C4-2B (cell line): ENCODE data around the gene VAC14.
"Not testable (repeated sequence)": the region's sequence is repeated elsewhere in the genome, so short reads cannot be mapped to it uniquely, and the experiment has no call there.

ENCODE experiments used
- H3K27ac ChIP-seq: fragments of 450-650 bp; 2 replicates; pipeline ENCODE4 v1.5.1; 2017
- ZFX ChIP-seq: fragments of 450-650 bp; IDR thresholded peaks from 2 replicates; pipeline ENCODE4 v1.6.1; 2017
- TF ChIP-seq, protein P1 (sequence below): fragments of 450-650 bp; conservative IDR thresholded peaks from 2 replicates; pipeline ENCODE4 v1.5.1; 2017; ENCODE audit warnings: mild to moderate bottlenecking

Gene VAC14

DNA sequence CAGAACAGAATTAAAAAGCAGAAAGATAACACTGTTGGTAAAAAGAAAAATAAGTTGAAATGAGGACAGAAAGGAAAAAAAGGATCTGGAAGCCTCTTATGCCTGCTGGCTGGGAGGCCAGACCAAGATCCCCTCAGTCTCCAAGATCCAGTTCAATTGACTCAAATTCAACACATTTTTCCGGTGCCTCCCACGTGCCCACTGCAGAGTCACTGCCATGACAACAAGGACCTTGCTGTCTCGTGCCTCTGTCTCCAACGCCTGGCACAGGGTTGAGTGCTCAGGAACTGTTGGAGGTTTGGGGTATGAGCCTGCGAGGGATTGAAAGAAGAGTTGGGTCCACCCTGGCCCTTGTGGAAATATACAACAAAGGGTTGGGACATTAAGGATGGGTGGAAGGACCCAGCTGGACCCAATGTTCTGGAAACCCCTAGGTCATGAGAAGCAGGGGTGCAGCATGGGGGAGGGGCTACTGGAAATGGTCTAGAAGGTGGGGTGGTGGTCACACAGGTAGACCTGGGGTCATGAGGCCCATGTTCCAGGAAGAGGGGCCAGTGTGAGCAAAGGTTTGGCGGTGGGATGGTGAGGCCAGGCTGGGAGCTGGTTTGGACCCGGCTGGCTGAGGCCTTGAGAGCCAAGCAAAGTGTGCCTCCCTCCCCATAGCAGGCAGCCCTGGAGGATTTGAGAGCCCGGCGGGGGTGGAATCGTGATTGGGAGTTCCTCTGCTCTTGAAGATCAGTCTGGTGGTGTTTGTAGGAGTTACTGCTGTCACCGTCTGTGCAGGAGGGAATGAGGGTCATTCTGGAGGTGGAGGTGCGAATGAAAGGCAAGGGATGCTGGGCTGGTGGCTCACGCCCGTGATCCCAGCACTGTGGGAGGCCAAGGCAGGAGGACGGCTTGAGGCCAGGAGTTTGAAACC is 153.3 kb downstream of the VAC14 start:
- H3K27ac ChIP-seq: no peak overlapping the region
- no peak for TF ChIP-seq ZFX
- TF ChIP-seq, protein P1, sequence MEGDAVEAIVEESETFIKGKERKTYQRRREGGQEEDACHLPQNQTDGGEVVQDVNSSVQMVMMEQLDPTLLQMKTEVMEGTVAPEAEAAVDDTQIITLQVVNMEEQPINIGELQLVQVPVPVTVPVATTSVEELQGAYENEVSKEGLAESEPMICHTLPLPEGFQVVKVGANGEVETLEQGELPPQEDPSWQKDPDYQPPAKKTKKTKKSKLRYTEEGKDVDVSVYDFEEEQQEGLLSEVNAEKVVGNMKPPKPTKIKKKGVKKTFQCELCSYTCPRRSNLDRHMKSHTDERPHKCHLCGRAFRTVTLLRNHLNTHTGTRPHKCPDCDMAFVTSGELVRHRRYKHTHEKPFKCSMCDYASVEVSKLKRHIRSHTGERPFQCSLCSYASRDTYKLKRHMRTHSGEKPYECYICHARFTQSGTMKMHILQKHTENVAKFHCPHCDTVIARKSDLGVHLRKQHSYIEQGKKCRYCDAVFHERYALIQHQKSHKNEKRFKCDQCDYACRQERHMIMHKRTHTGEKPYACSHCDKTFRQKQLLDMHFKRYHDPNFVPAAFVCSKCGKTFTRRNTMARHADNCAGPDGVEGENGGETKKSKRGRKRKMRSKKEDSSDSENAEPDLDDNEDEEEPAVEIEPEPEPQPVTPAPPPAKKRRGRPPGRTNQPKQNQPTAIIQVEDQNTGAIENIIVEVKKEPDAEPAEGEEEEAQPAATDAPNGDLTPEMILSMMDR: no peak

DNA sequence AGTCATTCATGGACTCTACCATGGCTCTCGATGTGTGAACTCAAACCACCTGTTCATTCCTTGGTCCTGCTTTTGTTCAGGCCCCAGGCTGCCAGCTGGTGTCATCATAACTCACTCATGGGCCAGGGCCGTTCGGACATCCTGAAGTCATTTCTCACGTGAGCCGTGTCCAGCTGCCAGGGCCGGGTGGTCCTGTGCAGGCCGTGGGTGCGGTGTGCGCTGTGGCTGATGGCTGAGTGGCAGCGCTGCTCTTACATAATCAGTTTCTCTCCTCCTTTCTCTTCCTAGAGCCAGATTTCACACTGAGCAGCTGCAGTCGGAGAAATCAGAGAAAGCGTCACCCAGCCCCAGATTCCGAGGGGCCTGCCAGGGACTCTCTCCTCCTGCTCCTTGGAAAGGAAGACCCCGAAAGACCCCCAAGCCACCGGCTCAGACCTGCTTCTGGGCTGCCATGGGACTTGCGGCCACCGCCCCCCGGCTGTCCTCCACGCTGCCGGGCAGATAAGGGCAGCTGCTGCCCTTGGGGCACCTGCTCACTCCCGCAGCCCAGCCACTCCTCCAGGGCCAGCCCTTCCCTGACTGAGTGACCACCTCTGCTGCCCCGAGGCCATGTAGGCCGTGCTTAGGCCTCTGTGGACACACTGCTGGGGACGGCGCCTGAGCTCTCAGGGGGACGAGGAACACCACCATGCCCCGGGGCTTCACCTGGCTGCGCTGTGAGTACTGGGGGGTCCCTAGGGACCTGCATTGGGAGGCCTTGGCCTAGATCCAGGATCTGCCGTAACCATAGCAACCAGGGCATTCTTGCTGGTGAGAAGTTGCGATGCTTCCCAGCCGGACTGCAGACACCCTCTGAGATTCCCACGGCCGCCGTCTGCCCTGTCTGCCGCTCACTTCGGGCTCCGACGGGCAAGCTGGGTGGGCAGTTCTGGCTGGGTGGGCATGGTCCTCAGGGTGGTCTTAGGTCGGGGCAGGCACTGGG is 154.4 kb downstream of the VAC14 start, which contains the start of gene IL34:
Gene IL34, plus strand, starts transcription at position 300 of the 982 bp plus-strand sequence. Its CDS starts 389 bp downstream, at position 689.
- H3K27ac ChIP-seq: no peak within 1 kb of the TSS
- TF ChIP-seq, protein P1: no peak
- no peak for TF ChIP-seq ZFX

DNA sequence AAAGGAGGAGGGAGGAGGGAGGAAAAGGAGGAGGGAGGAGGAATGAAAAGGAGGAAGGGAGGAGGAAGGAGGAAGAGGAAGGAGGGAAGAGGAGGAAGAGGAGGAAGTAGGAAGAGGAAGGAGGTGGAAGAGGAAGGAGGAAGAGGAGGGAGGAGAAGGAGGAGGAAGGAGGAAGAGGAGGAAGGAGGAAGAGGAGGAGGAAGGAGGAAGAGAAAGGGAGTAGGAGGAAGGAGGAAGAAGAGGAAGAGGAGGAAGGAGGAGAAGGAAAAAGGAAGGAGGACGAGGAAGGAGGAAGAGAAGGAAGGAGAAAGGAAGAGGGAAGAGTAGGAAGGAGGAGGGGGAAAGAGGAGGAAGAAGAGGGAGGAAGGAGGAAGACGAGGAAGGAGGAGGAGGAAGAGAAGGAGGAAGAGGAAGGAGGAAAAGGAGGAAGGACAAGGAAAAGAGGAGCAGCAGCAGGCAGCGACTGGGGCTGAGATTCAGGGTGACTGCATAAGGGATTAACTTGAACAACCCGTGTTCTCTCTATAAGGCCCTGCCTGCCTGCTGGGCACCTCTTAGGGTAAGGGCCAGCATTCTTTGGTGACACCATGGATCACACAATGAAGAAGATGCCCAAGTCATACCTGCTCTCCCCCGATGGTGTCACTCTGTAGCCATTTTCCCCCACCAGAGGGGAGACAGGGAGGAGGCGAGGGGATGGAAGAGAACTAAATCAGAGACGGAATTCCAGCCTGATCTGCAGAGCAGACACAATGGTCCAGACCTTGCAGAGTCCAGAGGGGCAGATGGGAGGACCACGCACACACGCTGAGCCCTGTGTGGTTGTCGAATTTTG is 156.0 kb downstream of the VAC14 start:
- no peak overlapping the region for H3K27ac ChIP-seq
- no peak for TF ChIP-seq ZFX
- TF ChIP-seq, protein P1: no peak

DNA sequence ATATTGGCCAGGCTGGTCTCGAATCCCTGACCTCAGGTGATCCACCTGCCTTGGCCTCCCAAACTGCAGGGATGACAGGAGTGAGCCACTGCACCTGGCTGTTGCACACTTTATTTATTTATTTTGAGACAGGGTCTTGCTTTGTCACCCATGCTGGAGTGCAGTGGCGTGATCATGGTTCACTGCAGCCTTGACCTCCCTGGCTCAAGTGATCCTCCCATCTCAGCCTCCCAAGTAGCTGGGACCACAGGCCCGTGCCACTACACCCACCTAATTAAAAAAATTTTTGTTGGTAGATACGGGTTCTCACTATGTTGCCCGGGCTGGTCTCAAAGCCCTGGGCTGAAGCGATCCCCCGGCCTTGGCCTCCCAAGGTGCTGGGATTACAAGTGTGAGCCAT is 157.7 kb downstream of the VAC14 start:
- not testable (repeated sequence) for H3K27ac ChIP-seq

DNA sequence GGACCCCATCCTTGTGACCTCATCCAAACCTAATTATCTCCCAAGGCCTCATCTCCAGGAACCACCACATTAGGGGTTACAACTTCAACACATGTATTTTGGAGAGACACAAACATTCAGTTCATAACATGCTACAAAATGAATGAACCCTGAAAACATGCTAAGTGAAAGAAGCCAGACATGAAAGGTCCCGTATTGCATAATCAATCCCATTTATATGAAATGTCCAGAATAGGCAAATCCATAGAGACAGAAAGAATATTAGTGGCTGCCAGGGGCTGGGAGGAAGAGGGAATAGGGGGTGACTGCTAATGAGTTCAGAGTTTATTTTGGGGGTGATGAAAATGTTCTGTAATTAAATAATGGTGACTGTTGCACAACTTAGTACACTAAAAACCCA is 158.3 kb downstream of the VAC14 start:
- no peak for TF ChIP-seq ZFX
- TF ChIP-seq, protein P1: no peak
- no peak overlapping the region for H3K27ac ChIP-seq

DNA sequence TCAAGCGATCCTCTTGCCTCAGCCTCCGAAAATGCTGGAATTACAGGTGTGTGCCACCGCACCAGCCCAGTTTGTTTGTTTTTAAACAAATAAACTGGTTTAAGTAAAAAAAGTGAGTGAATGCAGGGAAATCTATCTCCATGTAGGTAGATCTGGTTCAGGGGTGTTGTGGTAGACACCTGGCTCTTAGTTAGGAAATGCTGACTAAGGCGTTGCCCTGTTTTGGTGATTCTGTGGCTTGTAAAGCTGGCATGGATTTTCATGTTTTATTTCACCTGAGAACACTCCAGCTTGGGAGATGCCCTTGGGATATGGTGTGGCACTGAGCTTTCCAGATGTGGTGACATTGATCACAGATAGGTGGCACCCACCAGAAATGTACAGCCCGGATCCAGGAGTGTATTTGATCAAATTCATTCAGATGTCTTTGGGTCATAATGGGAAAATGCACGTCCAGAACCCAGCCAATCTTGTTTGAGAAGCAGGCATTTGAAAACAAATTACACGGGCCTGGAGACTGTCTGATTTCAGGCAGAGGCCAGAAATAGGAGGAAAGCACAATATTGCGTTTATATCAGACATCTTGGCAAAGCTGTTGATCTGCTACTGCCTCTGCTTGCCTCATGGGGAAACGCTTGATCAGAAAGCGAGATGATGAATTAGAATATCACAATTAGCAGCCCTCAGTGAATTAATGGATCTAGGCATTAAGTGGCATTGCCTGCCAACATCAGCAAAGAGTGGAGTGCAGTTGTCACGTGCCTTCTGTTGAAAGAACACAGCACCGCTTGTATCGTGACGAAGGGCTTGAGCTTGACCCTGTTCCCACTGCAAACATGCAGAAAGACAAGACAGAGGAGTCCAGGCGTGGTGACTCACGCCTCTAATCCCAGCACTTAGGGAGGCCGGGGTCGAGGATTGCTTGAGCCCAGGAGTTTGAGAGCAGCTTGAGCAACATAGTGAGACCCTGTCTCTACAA is 161.9 kb downstream of the VAC14 start:
- no peak overlapping the region for H3K27ac ChIP-seq
- no peak for TF ChIP-seq ZFX
- TF ChIP-seq, protein P1: no peak
